Measurements from ENCODE around the gene MRPS14.

DNA sequence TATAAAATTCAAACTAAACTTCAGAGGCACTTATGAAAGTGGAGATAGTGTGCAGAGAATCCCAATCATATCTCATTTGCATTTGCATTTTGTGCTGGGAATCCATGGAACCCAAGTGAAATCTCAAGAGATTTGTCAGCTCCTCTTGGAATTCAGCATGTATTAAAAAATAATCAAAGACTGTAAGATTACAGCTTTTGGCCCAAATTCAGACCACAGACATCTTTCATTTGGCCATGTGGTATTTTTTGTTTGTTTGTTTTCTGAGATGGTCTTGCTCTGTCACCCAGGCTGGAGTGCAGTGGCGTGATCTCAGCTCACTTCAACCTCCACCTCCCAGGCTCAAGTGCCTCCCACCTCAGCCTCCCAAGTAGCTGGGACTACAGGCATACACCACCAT is 27.3 kb downstream of the MRPS14 start:
- TF ChIP-seq CTCF (IDR thresholded peaks at IDR 0.05) (no peak), GABPA (IDR thresholded peaks at IDR 0.05; ENCODE audit: low read depth) (no peak), MAX (IDR thresholded peaks at IDR 0.05; ENCODE audit: low read depth) (no peak), RXRA (IDR thresholded peaks at IDR 0.05; ENCODE audit: borderline replicate concordance, low read depth) (no peak), RAD21 (IDR thresholded peaks at IDR 0.05; ENCODE audit: low read length) (no peak), RFX5 (IDR thresholded peaks at IDR 0.05; ENCODE audit: low read length) (no peak), TEAD4 (IDR thresholded peaks at IDR 0.05; ENCODE audit: borderline replicate concordance, insufficient read depth) (no peak), ELF1 (IDR thresholded peaks at IDR 0.05) (no peak), RCOR1 (IDR thresholded peaks at IDR 0.05; ENCODE audit: low read length) (no peak), NRF1 (IDR thresholded peaks at IDR 0.05; ENCODE audit: low read depth, low read length) (no peak), CHD2 (IDR thresholded peaks at IDR 0.05; ENCODE audit: low read length, partially characterized antibody) (no peak), EP300 (IDR thresholded peaks at IDR 0.05; ENCODE audit: borderline replicate concordance in 1 of 2, low read depth in 1 of 2, low read length in 1 of 2) (no peak)
- TF ChIP-seq, protein P1, sequence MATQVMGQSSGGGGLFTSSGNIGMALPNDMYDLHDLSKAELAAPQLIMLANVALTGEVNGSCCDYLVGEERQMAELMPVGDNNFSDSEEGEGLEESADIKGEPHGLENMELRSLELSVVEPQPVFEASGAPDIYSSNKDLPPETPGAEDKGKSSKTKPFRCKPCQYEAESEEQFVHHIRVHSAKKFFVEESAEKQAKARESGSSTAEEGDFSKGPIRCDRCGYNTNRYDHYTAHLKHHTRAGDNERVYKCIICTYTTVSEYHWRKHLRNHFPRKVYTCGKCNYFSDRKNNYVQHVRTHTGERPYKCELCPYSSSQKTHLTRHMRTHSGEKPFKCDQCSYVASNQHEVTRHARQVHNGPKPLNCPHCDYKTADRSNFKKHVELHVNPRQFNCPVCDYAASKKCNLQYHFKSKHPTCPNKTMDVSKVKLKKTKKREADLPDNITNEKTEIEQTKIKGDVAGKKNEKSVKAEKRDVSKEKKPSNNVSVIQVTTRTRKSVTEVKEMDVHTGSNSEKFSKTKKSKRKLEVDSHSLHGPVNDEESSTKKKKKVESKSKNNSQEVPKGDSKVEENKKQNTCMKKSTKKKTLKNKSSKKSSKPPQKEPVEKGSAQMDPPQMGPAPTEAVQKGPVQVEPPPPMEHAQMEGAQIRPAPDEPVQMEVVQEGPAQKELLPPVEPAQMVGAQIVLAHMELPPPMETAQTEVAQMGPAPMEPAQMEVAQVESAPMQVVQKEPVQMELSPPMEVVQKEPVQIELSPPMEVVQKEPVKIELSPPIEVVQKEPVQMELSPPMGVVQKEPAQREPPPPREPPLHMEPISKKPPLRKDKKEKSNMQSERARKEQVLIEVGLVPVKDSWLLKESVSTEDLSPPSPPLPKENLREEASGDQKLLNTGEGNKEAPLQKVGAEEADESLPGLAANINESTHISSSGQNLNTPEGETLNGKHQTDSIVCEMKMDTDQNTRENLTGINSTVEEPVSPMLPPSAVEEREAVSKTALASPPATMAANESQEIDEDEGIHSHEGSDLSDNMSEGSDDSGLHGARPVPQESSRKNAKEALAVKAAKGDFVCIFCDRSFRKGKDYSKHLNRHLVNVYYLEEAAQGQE (IDR thresholded peaks at IDR 0.05; ENCODE audit: low read depth, low read length), result no peak
